Erythroblast (primary cell): ENCODE data around the gene HAO1.

Source experiments
- GATA1 ChIP-seq: IDR thresholded peaks from 2 replicates; pipeline ENCODE4 v1.6.1; 2011; ENCODE audit warnings: low read depth, mild to moderate bottlenecking, control low read depth, low read length, moderate library complexity
- POLR2A ChIP-seq: IDR thresholded peaks from 2 replicates; pipeline ENCODE4 v1.6.1; 2011; ENCODE audit warnings: mild to moderate bottlenecking, low read length

GRCh38 chr20:7981374-7981773, 41.1 kb upstream of the HAO1 start:
- TF ChIP-seq POLR2A (no peak), GATA1 (no peak)
